WI38 (cell line): Measurements from ENCODE around the gene CTNNA2.

Source experiments
- H3K4me3 ChIP-seq: 2 replicates; pipeline ENCODE4 v1.5.1; 2011; ENCODE audit warnings: low read depth, mild to moderate bottlenecking, control low read depth, low read length
- TF ChIP-seq, protein P1 (sequence below): IDR thresholded peaks from 2 replicates; pipeline ENCODE4 v1.5.1; 2012; ENCODE audit warnings: low read depth, mild to moderate bottlenecking, control low read depth, low read length

CTNNA2 gene

DNA sequence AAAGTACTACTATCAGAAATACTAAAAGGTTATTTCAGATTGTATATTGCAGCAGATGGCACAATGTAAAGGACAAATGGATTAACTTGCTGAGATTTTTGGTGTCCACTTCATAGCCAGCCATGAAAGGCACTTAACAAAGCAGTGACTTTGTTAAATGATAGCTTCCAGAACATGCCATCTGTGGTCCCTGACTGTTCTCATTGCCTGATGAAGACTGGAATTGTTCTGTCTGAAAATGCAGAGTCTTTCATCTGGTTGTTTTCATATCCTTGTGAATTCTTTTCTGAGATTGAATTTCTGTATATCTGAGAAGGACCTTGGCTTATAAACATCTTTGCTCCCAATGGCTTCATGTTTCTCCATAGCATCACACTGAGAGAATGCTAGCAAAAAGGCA is 836.1 kb downstream of the CTNNA2 start:
- TF ChIP-seq, protein P1, sequence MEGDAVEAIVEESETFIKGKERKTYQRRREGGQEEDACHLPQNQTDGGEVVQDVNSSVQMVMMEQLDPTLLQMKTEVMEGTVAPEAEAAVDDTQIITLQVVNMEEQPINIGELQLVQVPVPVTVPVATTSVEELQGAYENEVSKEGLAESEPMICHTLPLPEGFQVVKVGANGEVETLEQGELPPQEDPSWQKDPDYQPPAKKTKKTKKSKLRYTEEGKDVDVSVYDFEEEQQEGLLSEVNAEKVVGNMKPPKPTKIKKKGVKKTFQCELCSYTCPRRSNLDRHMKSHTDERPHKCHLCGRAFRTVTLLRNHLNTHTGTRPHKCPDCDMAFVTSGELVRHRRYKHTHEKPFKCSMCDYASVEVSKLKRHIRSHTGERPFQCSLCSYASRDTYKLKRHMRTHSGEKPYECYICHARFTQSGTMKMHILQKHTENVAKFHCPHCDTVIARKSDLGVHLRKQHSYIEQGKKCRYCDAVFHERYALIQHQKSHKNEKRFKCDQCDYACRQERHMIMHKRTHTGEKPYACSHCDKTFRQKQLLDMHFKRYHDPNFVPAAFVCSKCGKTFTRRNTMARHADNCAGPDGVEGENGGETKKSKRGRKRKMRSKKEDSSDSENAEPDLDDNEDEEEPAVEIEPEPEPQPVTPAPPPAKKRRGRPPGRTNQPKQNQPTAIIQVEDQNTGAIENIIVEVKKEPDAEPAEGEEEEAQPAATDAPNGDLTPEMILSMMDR, result no peak
- H3K4me3 ChIP-seq, result no peak overlapping the region

DNA sequence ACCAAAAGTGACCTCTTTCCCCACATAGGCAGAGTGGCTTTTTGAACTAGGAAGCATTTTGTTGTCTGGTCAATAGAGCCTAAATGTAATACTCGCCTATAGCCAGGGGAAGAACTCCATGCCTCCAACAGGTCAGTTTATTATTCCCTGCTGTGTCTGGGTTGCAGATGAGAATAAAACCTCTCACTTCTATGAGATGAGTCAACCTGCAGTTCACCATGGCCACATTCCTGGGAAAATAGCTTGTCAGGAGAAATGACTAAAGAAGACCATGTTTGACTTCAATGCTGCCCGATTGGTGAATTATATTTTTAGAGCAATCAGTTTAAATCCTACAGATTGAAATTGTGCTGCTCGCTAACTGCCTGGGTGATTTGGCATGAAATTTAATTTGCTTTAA is 838.4 kb downstream of the CTNNA2 start:
- TF ChIP-seq, protein P1, result no peak
- H3K4me3 ChIP-seq, result no peak overlapping the region

DNA sequence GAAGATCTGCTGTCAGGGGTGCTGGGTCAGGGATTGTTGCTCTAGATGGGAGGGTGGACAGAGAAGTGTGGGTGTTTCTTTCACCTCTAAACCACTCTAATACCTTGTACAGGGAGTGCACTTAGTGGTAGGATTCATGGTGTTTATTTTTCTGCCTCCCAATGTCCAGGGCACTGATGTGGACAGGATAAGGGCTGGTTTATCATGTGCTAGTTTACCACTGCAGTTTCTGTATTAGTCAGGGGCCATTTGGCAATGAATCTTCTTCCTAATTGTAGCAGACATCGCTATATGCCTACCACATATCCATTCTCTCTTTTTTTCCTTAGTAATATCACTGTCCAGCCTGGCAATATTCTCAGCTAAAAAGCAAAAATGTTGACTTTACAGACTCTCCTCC is 842.0 kb downstream of the CTNNA2 start:
- no peak overlapping the region for H3K4me3 ChIP-seq
- TF ChIP-seq, protein P1, result no peak

GRCh38 chr2:80361904-80362303 is 849.1 kb downstream of the CTNNA2 start:
- H3K4me3 ChIP-seq, result no peak overlapping the region
- TF ChIP-seq, protein P1, result no peak

DNA sequence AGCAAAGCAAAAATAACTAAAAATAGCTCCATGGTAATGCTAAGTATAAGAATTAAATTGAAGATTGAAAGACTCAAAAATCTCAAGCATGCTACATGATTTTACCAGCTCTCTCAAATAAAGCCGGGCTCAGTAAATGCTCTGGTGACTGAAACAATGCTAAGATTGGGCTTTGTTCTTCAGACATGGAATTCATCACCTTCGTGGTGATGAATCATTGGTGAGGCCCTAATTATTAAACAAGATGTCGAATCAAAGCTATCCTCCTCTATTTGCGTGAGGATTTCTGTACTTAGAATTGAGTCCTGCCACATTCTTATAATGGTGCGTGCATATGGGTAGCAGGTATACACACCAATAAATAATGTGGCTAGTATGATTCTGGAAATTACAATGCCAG is 850.5 kb downstream of the CTNNA2 start:
- no peak overlapping the region for H3K4me3 ChIP-seq
- TF ChIP-seq, protein P1, result no peak

DNA sequence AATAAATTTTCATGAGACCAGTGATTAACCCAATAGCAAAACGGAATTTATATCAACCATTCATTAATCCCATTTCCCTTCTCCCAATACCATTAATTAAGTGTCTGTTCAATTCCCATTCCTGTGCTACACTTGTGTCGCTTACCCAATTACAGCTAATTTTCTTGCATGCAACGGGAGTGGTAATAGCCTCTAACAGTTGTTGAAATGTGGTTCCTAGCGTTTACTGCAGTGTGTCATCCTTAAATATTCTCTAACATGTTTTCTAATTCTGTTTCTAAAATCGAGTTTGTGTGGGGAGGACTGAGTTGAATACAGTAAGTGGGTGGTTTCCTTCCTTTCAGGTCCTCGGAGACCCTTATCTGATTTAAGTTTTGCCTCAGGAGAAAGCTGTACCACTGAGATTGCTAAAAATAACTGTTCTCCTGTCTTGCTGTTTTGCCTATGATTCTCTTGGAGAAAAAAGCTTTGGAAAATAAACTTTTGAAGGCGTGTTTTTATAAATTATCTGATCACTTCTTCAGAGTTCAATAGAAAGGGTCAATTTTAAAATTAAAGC is 851.0 kb downstream of the CTNNA2 start:
- no peak overlapping the region for H3K4me3 ChIP-seq
- TF ChIP-seq, protein P1, result no peak

DNA sequence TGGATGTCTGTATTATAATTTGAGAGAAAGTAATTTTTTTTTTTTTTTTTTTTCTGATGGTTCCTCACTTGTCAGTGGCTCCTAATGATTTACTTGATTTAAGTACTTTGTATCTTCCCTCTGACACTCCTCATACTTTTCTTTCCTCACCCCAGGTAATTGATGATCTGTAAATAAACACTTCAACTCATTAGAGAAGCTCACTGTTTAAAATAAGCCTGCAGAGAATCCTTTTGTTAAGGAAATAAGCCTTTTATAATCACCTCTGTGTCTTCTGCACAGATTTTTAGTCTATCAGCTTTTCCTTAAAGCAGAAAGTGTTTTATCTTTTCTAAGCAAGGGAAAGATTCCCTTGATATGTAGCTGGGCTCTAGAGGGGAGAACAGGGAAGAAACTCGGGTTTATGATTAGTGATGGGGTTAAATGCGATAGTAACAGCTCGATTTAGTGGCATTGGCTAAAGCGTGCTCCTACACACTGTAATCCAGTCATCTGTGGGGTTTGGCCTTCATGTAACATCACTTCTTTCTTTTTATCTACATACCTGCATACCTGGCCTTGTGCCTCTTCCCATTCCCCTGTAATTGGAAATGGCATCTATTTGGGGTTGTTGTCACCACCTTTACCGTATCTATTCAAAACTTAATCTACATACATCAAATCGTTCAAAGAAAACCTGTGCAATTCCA is 851.8 kb downstream of the CTNNA2 start:
- TF ChIP-seq, protein P1, result no peak
- H3K4me3 ChIP-seq, result no peak overlapping the region
